ENCODE data around the gene TEX48. TPM values are rescaled to one million over a fixed set of nuclear protein-coding genes. Genes with fewer than 3 reads are reported as not detected.

The TEX48 gene
- total RNA-seq, 1 donor from 2014 or later = not detected

GRCh38 chr9:114666851-114667250, 15.1 kb downstream of the TEX48 start:
- DNase-seq (ENCODE audit: low read depth) = no peak

GRCh38 chr9:114666401-114666800, 15.6 kb downstream of the TEX48 start:
- no peak for DNase-seq (ENCODE audit: low read depth)

- no peak for DNase-seq (ENCODE audit: low read depth)
These were observed 17.8 kb downstream of the TEX48 start for GRCh38 chr9:114664181-114664580.

- no peak for DNase-seq (ENCODE audit: low read depth)
These were observed 19.7 kb downstream of the TEX48 start for GRCh38 chr9:114662081-114662989.

- DNase-seq (ENCODE audit: low read depth) = no peak
These were observed 24.3 kb downstream of the TEX48 start, which contains the start of gene TEX53 for GRCh38 chr9:114657705-114658104. TEX53 (minus strand) TSS chr9:114657805; CDS start chr9:114657774, 31 bp downstream.

GRCh38 chr9:114656301-114656700, 25.7 kb downstream of the TEX48 start:
- DNase-seq (ENCODE audit: low read depth) = no peak

GRCh38 chr9:114655689-114656088, 26.3 kb downstream of the TEX48 start:
- peak; percentile 27 for DNase-seq (ENCODE audit: low read depth)

- peak; percentile 72 for DNase-seq (ENCODE audit: low read depth)
These were observed 28.3 kb downstream of the TEX48 start for GRCh38 chr9:114653556-114654159.

- no peak for DNase-seq (ENCODE audit: low read depth)
These were observed 29.0 kb downstream of the TEX48 start for GRCh38 chr9:114652776-114653555.

GRCh38 chr9:114643896-114644295, 38.1 kb downstream of the TEX48 start:
- peak; percentile 26 for DNase-seq (ENCODE audit: low read depth)

GRCh38 chr9:114643001-114643400, 39.0 kb downstream of the TEX48 start:
- no peak for DNase-seq (ENCODE audit: low read depth)

GRCh38 chr9:114641967-114642366, 40.0 kb downstream of the TEX48 start:
- DNase-seq (ENCODE audit: low read depth) = no peak

- no peak for DNase-seq (ENCODE audit: low read depth)
These were observed 43.6 kb downstream of the TEX48 start for GRCh38 chr9:114638404-114638803.

GRCh38 chr9:114634387-114634786, 47.6 kb downstream of the TEX48 start:
- DNase-seq (ENCODE audit: low read depth) = no peak

- no peak for DNase-seq (ENCODE audit: low read depth)
These were observed 48.4 kb downstream of the TEX48 start for GRCh38 chr9:114633438-114634089.

GRCh38 chr9:114631166-114631565, 50.8 kb downstream of the TEX48 start:
- no peak for DNase-seq (ENCODE audit: low read depth)

- peak; percentile 36 for DNase-seq (ENCODE audit: low read depth)
These were observed 52.4 kb downstream of the TEX48 start for GRCh38 chr9:114629563-114630090.

GRCh38 chr9:114627553-114627952, 54.4 kb downstream of the TEX48 start:
- DNase-seq (ENCODE audit: low read depth) = no peak

GRCh38 chr9:114626415-114627020, 55.5 kb downstream of the TEX48 start:
- DNase-seq (ENCODE audit: low read depth) = no peak

- DNase-seq (ENCODE audit: low read depth) = no peak
These were observed 57.3 kb downstream of the TEX48 start for GRCh38 chr9:114624677-114625076.
